Measurements from ENCODE around the gene SPG11.
"Not testable (repeated sequence)": the region's sequence is repeated elsewhere in the genome, so short reads cannot be mapped to it uniquely, and the experiment has no call there.

SPG11 gene

DNA sequence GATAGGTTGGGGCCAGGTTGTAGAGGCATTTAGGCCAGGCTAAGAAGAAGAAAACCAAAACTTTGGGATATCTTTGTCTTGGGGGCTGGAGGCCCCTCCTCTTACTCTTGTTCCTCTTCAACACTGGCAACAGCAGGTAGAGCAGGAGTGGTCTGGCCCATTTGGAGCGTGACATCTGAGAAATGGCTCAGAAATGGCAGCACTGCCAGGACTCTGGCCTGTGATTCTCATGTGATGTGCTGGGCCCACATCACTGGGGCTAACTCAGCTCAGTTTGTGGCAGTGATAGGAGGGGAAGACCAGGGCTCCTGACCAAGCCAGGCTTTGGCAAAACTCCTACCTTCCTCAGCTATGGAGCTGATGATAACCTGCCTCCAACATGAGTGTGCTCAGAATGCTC, 29.2 kb upstream of the SPG11 start:
- Histone ChIP-seq H3K27ac (ENCODE audit: low read depth, low read length) (no peak overlapping the region), H3F3A (ENCODE audit: control insufficient read depth, insufficient read depth) (no peaks in the 10 kb centered on the region), H4K20me1 (ENCODE audit: control insufficient read depth, insufficient read depth, low read depth, low read length) (no peaks in the 10 kb centered on the region), H3K4me3 (ENCODE audit: low read length) (no peak overlapping the region), H3K4me1 (ENCODE audit: control insufficient read depth, low read length) (peaks cover 8% of the 10 kb centered on the region; the same call in 1 of the 2 replicates), H3K36me3 (ENCODE audit: control insufficient read depth, low read length) (no peaks in the 10 kb centered on the region), H3K9me2 (replicated peaks; ENCODE audit: control insufficient read depth, low read length) (no peaks in the 10 kb centered on the region), H3K27me3 (ENCODE audit: control insufficient read depth, low read length) (no peaks in the 10 kb centered on the region), H3K4me2 (ENCODE audit: low read length) (no peak overlapping the region), H3K9me3 (ENCODE audit: control insufficient read depth, insufficient read depth, low read length) (no peaks in the 10 kb centered on the region), H3K79me2 (ENCODE audit: control insufficient read depth, low read length) (no peaks in the 10 kb centered on the region)
- TF ChIP-seq EZH2phosphoT487 (IDR thresholded peaks at IDR 0.05; ENCODE audit: borderline replicate concordance, low read length) = no peak
- TF ChIP-seq, protein P1, sequence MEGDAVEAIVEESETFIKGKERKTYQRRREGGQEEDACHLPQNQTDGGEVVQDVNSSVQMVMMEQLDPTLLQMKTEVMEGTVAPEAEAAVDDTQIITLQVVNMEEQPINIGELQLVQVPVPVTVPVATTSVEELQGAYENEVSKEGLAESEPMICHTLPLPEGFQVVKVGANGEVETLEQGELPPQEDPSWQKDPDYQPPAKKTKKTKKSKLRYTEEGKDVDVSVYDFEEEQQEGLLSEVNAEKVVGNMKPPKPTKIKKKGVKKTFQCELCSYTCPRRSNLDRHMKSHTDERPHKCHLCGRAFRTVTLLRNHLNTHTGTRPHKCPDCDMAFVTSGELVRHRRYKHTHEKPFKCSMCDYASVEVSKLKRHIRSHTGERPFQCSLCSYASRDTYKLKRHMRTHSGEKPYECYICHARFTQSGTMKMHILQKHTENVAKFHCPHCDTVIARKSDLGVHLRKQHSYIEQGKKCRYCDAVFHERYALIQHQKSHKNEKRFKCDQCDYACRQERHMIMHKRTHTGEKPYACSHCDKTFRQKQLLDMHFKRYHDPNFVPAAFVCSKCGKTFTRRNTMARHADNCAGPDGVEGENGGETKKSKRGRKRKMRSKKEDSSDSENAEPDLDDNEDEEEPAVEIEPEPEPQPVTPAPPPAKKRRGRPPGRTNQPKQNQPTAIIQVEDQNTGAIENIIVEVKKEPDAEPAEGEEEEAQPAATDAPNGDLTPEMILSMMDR (IDR thresholded peaks at IDR 0.05; ENCODE audit: low read depth, low read length, poor library complexity, severe bottlenecking) = no peak

DNA sequence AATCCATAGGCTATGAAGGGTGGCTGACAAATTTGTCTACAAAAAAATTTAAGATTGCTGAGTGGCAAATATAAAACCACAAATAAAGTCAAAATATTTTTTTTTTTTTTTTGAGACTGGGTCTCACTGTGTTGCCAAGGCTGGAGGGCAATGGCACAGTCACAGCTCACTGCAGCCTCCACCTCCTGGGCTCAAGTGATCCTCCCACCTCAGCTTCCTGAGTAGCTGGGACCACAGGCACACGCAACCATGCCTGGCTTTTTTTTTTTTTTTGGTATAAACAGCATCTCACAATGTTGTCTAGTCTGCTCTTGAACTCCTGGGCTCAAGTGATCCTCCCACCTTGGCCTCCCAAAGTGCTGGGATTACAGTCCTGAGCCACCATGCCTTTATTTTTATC, 26.8 kb upstream of the SPG11 start:
- not testable (repeated sequence) for H3K9me3 ChIP-seq (ENCODE audit: control insufficient read depth, insufficient read depth, low read length); H3F3A ChIP-seq (ENCODE audit: control insufficient read depth, insufficient read depth); H3K4me3 ChIP-seq (ENCODE audit: low read length); H4K20me1 ChIP-seq (ENCODE audit: control insufficient read depth, insufficient read depth, low read depth, low read length); H3K36me3 ChIP-seq (ENCODE audit: control insufficient read depth, low read length); H3K27ac ChIP-seq (ENCODE audit: low read depth, low read length); H3K4me2 ChIP-seq (ENCODE audit: low read length); H3K9me2 ChIP-seq (replicated peaks; ENCODE audit: control insufficient read depth, low read length); H3K4me1 ChIP-seq (ENCODE audit: control insufficient read depth, low read length); H3K79me2 ChIP-seq (ENCODE audit: control insufficient read depth, low read length); H3K27me3 ChIP-seq (ENCODE audit: control insufficient read depth, low read length)

DNA sequence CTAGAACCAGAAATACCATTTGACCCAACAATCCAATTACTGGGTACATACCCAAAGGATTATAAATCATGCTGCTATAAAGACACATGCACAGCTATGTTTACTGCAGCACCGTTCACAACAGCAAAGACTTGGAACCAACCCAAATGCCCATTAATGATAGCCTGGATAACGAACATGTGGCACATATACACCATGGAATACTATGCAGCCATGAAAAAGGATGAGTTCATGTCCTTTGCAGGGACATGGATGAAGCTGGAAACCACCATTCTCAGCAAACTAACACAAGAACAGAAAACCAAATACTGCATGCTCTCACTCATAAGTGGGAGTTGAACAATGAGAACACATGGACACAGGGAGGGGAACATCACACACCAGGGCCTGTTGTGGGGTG, 25.9 kb upstream of the SPG11 start:
- not testable (repeated sequence) for H3K79me2 ChIP-seq (ENCODE audit: control insufficient read depth, low read length); H3K9me3 ChIP-seq (ENCODE audit: control insufficient read depth, insufficient read depth, low read length); H3K9me2 ChIP-seq (replicated peaks; ENCODE audit: control insufficient read depth, low read length); H3K27me3 ChIP-seq (ENCODE audit: control insufficient read depth, low read length); H3K4me1 ChIP-seq (ENCODE audit: control insufficient read depth, low read length); H3K36me3 ChIP-seq (ENCODE audit: control insufficient read depth, low read length); H3K27ac ChIP-seq (ENCODE audit: low read depth, low read length); H4K20me1 ChIP-seq (ENCODE audit: control insufficient read depth, insufficient read depth, low read depth, low read length); H3K4me2 ChIP-seq (ENCODE audit: low read length); H3K4me3 ChIP-seq (ENCODE audit: low read length); H3F3A ChIP-seq (ENCODE audit: control insufficient read depth, insufficient read depth)

- not testable (repeated sequence) for H3K27ac ChIP-seq (ENCODE audit: low read depth, low read length)
These were observed 19.6 kb upstream of the SPG11 start for GRCh38 chr15:44682809-44683682.

DNA sequence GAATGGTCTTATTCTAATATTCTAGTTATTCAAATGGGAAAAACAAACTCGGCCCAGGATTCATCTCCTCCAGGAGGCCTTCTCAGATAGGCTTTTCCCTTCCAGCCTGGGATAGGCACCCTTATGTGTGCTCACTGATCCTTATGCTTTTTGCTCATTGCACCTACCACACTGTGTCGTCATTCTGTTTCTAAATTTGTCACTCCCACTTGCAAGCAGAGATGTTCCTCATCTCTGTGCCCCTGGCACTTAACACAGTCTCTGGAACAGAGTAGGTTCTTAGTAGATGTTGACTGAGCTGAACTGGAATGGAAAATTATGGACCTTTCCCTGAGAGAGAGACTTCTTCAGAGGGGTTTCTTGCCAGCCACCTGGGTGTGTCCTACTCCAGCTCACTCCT, 18.7 kb upstream of the SPG11 start:
- Histone ChIP-seq H3K27me3 (ENCODE audit: control insufficient read depth, low read length) (peaks cover 7% of the 10 kb centered on the region), H3F3A (ENCODE audit: control insufficient read depth, insufficient read depth) (no peaks in the 10 kb centered on the region), H3K36me3 (ENCODE audit: control insufficient read depth, low read length) (no peaks in the 10 kb centered on the region), H3K4me3 (ENCODE audit: low read length) (no peak overlapping the region), H4K20me1 (ENCODE audit: control insufficient read depth, insufficient read depth, low read depth, low read length) (no peaks in the 10 kb centered on the region), H3K4me2 (ENCODE audit: low read length) (no peak overlapping the region), H3K27ac (ENCODE audit: low read depth, low read length) (no peak overlapping the region), H3K4me1 (ENCODE audit: control insufficient read depth, low read length) (peaks cover 11% of the 10 kb centered on the region), H3K9me3 (ENCODE audit: control insufficient read depth, insufficient read depth, low read length) (no peaks in the 10 kb centered on the region), H3K79me2 (ENCODE audit: control insufficient read depth, low read length) (no peaks in the 10 kb centered on the region), H3K9me2 (replicated peaks; ENCODE audit: control insufficient read depth, low read length) (no peaks in the 10 kb centered on the region)
- TF ChIP-seq, protein P1 (IDR thresholded peaks at IDR 0.05; ENCODE audit: low read depth, low read length, poor library complexity, severe bottlenecking) = no peak
- TF ChIP-seq EZH2phosphoT487 (IDR thresholded peaks at IDR 0.05; ENCODE audit: borderline replicate concordance, low read length) = no peak

More at GRCh38 chr15:44682809-44683682, 19.6 kb upstream of the SPG11 start:
- H3K4me1 ChIP-seq (ENCODE audit: control insufficient read depth, low read length); H3K4me3 ChIP-seq (ENCODE audit: low read length); H3K9me2 ChIP-seq (replicated peaks; ENCODE audit: control insufficient read depth, low read length); H3K27me3 ChIP-seq (ENCODE audit: control insufficient read depth, low read length); H3K79me2 ChIP-seq (ENCODE audit: control insufficient read depth, low read length); H4K20me1 ChIP-seq (ENCODE audit: control insufficient read depth, insufficient read depth, low read depth, low read length); H3K36me3 ChIP-seq (ENCODE audit: control insufficient read depth, low read length); H3K9me3 ChIP-seq (ENCODE audit: control insufficient read depth, insufficient read depth, low read length); H3F3A ChIP-seq (ENCODE audit: control insufficient read depth, insufficient read depth): not testable (repeated sequence)
- peak overlapping the region; percentile 41 for H3K4me2 ChIP-seq (ENCODE audit: low read length)
